BLaER1 (cell line): ENCODE measurements around the gene LOXL4.

Experiments
- H3K27ac ChIP-seq: shearing (Covaris generic); formaldehyde crosslinking; 2 replicates; pipeline ENCODE4 v1.8.1; 2022
- H3K27me3 ChIP-seq: shearing (Covaris generic); formaldehyde crosslinking; 2 replicates; pipeline ENCODE4 v1.8.1; 2022
- H3K36me3 ChIP-seq: shearing (Covaris generic); formaldehyde crosslinking; 2 replicates; pipeline ENCODE4 v1.8.1; 2022
- H3K4me1 ChIP-seq: shearing (Covaris generic); formaldehyde crosslinking; 2 replicates; pipeline ENCODE4 v1.8.1; 2022
- H3K4me2 ChIP-seq: shearing (Covaris generic); formaldehyde crosslinking; 2 replicates; pipeline ENCODE4 v1.8.1; 2022
- H3K4me3 ChIP-seq: shearing (Covaris generic); formaldehyde crosslinking; 2 replicates; pipeline ENCODE4 v1.8.1; 2022
- H3K9ac ChIP-seq: shearing (Covaris generic); formaldehyde crosslinking; 2 replicates; pipeline ENCODE4 v1.8.1; 2022
- H3K9me3 ChIP-seq: shearing (Covaris generic); formaldehyde crosslinking; 2 replicates; pipeline ENCODE4 v1.8.1; 2022
- H4K20me1 ChIP-seq: shearing (Covaris generic); formaldehyde crosslinking; 2 replicates; pipeline ENCODE4 v1.8.1; 2022
- Cebpa-rat ChIP-seq: shearing (Covaris generic); IDR thresholded peaks from 2 replicates; pipeline ENCODE4 v1.8.1; 2022

Gene LOXL4

DNA sequence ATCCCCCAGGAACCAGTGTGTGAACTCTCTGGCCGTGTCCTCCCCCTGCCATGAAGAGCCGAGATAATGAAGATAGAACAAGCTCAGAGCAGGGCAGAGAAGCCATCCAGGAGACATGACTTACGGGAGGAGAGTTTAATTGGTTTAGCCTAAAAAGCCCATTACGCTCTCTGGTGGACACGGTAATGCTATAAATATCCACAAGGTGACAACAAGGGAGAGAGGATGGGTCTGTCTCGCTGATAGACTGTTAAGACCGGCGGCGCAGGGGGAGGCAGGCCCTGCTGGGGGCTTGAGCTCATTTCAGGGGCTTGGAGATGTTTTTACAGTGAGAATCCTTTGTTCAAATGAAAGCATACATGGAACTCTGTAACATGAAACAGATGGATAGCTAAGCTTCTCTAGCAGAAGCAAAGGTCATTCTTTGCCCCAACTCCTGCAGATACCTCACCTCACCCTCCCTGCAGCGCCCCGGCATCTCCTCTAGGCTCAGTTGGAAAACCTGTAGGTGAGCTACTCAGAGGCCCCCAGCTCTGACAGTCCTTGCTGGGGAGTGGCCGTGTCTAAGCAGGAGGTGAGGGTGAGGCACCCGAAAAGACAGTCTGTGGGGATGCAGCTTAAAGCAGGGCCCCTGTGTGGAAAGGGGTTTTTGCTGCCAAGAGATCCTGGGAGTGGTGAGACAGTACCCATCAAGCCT lies 40.8 kb upstream of the LOXL4 start:
- Histone ChIP-seq H3K9ac (no peak overlapping the region), H3K4me3 (no peak overlapping the region), H3K36me3 (no peaks in the 10 kb centered on the region), H3K4me1 (peaks cover 14% of the 10 kb centered on the region), H3K9me3 (peaks cover 10% of the 10 kb centered on the region), H3K27ac (no peak overlapping the region), H4K20me1 (no peaks in the 10 kb centered on the region), H3K4me2 (peak overlapping the region; percentile 46), H3K27me3 (no peaks in the 10 kb centered on the region)
- TF ChIP-seq Cebpa-rat, result no peak

- Histone ChIP-seq H3K36me3 (no peaks in the 10 kb centered on the region), H3K27ac (no peak overlapping the region), H3K4me1 (peaks cover 19% of the 10 kb centered on the region), H3K4me2 (no peak overlapping the region), H3K9ac (no peak overlapping the region), H3K27me3 (no peaks in the 10 kb centered on the region), H3K4me3 (no peak overlapping the region), H4K20me1 (no peaks in the 10 kb centered on the region), H3K9me3 (peaks cover 10% of the 10 kb centered on the region)
- no peak for TF ChIP-seq Cebpa-rat
These were observed 40.0 kb upstream of the LOXL4 start for GRCh38 chr10:98307916-98308541.

DNA sequence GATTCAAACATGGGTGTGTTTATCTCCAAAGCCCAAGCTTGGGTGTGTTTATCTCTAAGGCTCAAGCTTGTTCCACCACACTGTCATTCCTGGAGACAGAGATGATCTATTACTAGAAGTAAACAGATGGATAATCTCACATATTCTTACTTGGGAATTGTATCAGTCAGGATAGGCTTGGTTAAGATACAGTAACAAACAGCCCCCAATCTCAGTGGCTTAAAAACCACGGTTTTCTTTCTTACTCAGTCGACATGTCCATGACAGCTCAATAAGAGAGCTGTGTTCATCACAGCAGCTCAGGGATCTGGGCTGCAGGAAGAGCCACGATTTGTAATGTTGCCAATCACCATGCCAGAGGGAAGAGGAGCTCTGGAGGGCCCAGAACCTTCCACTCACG lies 38.5 kb upstream of the LOXL4 start:
- Histone ChIP-seq H3K4me2 (no peak overlapping the region), H3K36me3 (no peaks in the 10 kb centered on the region), H3K4me1 (peaks cover 34% of the 10 kb centered on the region), H3K27ac (no peak overlapping the region), H4K20me1 (no peaks in the 10 kb centered on the region), H3K4me3 (no peak overlapping the region), H3K9ac (no peak overlapping the region), H3K9me3 (peaks cover 10% of the 10 kb centered on the region), H3K27me3 (no peaks in the 10 kb centered on the region)
- no peak for TF ChIP-seq Cebpa-rat

GRCh38 chr10:98303569-98303968 lies 35.6 kb upstream of the LOXL4 start:
- Histone ChIP-seq H3K27ac (no peak overlapping the region), H3K4me1 (peaks cover 42% of the 10 kb centered on the region), H3K27me3 (no peaks in the 10 kb centered on the region), H4K20me1 (no peaks in the 10 kb centered on the region), H3K4me3 (no peak overlapping the region), H3K4me2 (no peak overlapping the region), H3K36me3 (no peaks in the 10 kb centered on the region), H3K9me3 (peaks cover 10% of the 10 kb centered on the region), H3K9ac (no peak overlapping the region)
- TF ChIP-seq Cebpa-rat, result no peak

GRCh38 chr10:98302741-98303365 lies 34.9 kb upstream of the LOXL4 start:
- Histone ChIP-seq H3K4me2 (no peak overlapping the region), H3K9ac (no peak overlapping the region), H3K27me3 (no peaks in the 10 kb centered on the region), H4K20me1 (no peaks in the 10 kb centered on the region), H3K4me3 (no peak overlapping the region), H3K4me1 (peaks cover 42% of the 10 kb centered on the region), H3K27ac (no peak overlapping the region), H3K9me3 (peaks cover 10% of the 10 kb centered on the region), H3K36me3 (no peaks in the 10 kb centered on the region)
- TF ChIP-seq Cebpa-rat, result no peak

- H3K9me3 ChIP-seq, result peaks cover 10% of the 10 kb centered on the region
- H3K4me3 ChIP-seq, result no peak overlapping the region
- H3K4me1 ChIP-seq, result peaks cover 48% of the 10 kb centered on the region
- H3K27me3 ChIP-seq, result no peaks in the 10 kb centered on the region
- no peaks in the 10 kb centered on the region for H4K20me1 ChIP-seq
- H3K27ac ChIP-seq, result no peak overlapping the region
- H3K4me2 ChIP-seq, result peak overlapping the region; percentile 66
- H3K9ac ChIP-seq, result no peak overlapping the region
- TF ChIP-seq Cebpa-rat, result no peak
- H3K36me3 ChIP-seq, result no peaks in the 10 kb centered on the region
These were observed 33.8 kb upstream of the LOXL4 start for GRCh38 chr10:98301664-98302319.

DNA sequence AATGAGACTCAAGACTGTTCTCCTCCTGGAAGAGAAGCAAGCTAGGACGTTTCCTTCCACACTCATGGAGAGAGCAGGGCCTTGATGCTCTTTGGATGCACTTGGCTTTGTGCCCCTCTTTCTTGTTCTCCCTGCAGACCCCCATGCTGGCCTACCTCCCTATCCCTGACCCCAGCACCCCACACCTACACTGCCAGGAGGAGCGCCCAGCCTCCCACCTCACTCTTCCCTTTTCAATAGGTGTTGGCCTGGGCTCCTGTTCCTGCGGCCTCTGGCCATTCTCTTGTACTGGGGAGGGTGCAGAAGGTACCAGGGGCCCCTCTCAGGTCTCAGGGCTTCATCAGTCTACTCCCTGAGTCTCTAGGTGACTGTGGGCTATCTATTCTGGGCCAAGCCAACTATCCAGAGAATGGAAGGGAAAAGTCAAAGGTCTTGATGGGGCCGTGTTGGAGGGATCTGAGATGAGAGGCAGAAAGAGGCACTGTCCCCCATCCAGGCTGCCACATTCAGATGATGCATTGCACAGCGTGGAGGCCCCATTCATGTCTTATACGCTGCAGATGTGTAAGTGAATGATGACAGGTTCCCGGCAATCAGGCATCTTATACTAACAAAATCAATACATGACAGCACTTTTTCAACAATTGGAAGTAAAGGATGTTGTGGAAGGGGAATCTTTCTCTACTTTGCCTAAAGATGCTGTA lies 32.7 kb upstream of the LOXL4 start:
- no peak overlapping the region for H3K27ac ChIP-seq
- no peak for TF ChIP-seq Cebpa-rat
- H3K27me3 ChIP-seq, result no peaks in the 10 kb centered on the region

GRCh38 chr10:98299341-98299740 lies 31.3 kb upstream of the LOXL4 start:
- H4K20me1 ChIP-seq, result no peaks in the 10 kb centered on the region
- H3K4me3 ChIP-seq, result no peak overlapping the region
- H3K9me3 ChIP-seq, result no peaks in the 10 kb centered on the region
- peaks cover 72% of the 10 kb centered on the region for H3K4me1 ChIP-seq
- no peak overlapping the region for H3K9ac ChIP-seq
- no peak overlapping the region for H3K27ac ChIP-seq
- TF ChIP-seq Cebpa-rat, result no peak
- no peaks in the 10 kb centered on the region for H3K36me3 ChIP-seq
- H3K4me2 ChIP-seq, result peak overlapping the region; percentile 41
- H3K27me3 ChIP-seq, result no peaks in the 10 kb centered on the region

More for the DNA sequence above, 32.7 kb upstream of the LOXL4 start:
- peak overlapping the region; percentile 66 for H3K4me2 ChIP-seq
- 0 out of 2 replicates have a peak, but pooled peaks cover 1% of the 10 kb centered on the region for H3K9me3 ChIP-seq
- no peak overlapping the region for H3K4me3 ChIP-seq
- no peaks in the 10 kb centered on the region for H3K36me3 ChIP-seq
- no peaks in the 10 kb centered on the region for H4K20me1 ChIP-seq
- peaks cover 59% of the 10 kb centered on the region for H3K4me1 ChIP-seq
- no peak overlapping the region for H3K9ac ChIP-seq

- peak overlapping the region; percentile 61 for H3K4me2 ChIP-seq
- H3K27ac ChIP-seq, result peak overlapping the region; percentile 38
- no peaks in the 10 kb centered on the region for H4K20me1 ChIP-seq
- no peaks in the 10 kb centered on the region for H3K27me3 ChIP-seq
- TF ChIP-seq Cebpa-rat, result no peak
- no peak overlapping the region for H3K4me3 ChIP-seq
- H3K4me1 ChIP-seq, result peaks cover 72% of the 10 kb centered on the region
- H3K36me3 ChIP-seq, result no peaks in the 10 kb centered on the region
- H3K9ac ChIP-seq, result no peak overlapping the region
- H3K9me3 ChIP-seq, result no peaks in the 10 kb centered on the region
These were observed 28.5 kb upstream of the LOXL4 start for GRCh38 chr10:98296524-98296923.
